ENCODE data around the gene LHX8. TPM values are rescaled to one million over a fixed set of nuclear protein-coding genes. Genes with fewer than 3 reads are reported as not detected.

Gene LHX8
- total RNA-seq, 1 donor from 2014 or later: not detected

GRCh38 chr1:75203415-75204277 lies 69.5 kb downstream of the LHX8 start:
- intact Hi-C loops (cut with micrococcal nuclease): loop anchor here (1.0 to 5.0 kb wide), 2 partner anchors 431 to 1366 kb away; no protein-coding TSS in a partner anchor

- intact Hi-C loops (cut with micrococcal nuclease): no loop called here
Observed at GRCh38 chr1:75208862-75209261, 74.7 kb downstream of the LHX8 start.
